GM21390 (cell line): ENCODE measurements around the gene ARID4B.
"Not testable (repeated sequence)": the region's sequence is repeated elsewhere in the genome, so short reads cannot be mapped to it uniquely, and the experiment has no call there.

Source experiments
- ATAC-seq: cut with Tn5 transposase; IDR thresholded peaks from one replicate; pipeline ENCODE4 v1.9.1; 2021; ENCODE audit not compliant: unreplicated experiment

The ARID4B gene

GRCh38 chr1:235330918-235331285 lies 2.9 kb upstream of the ARID4B start:
- no peak for ATAC-seq

DNA sequence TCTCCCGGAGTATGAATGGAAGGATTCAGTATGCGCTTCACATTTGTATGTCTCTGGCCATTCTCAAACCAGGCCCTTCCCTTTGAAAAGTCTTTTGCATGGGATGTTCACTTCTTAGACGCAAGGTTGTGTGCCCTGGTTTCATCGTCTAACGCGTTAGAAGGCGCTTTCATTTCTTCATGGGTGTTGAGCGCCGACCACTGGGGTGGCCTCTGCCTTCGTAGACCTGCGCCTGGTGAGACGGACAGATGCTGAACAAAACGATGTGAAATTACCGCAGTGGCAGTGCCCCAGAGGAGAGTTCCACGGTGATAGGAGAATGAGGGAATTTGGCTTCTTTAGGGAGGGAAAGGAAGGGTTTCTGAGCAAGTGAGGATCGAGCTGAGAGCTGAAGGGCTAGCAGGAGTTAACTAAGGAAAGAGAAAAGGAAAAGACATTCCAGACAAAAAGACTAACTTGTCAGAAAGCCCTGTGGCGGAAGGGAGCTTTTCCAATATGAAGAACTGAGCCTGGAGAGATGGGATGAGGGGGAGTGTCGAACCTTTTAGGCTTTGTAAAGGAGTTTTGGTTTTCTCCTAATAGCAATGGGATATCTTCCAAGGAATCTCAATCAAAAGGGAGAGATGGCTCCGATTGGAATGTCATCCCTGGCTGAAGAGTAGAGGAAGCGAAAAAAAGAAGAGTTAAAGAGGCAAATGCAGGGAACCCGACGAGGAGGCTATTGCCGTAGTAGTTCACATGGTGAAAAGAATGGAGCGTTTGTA lies 1.3 kb upstream of the ARID4B start:
- ATAC-seq = peak; percentile 27

GRCh38 chr1:235328271-235329138 lies 526 bp upstream of the ARID4B start, which contains the start of gene GGPS1:
GGPS1 (plus strand) TSS chr1:235328570; CDS start chr1:235335265, 6,695 bp downstream.
- peak; percentile 60 for ATAC-seq

- ATAC-seq = no peak
Measured at GRCh38 chr1:235326719-235327558, 1.0 kb downstream of the ARID4B start.

GRCh38 chr1:235325854-235326253 lies 2.1 kb downstream of the ARID4B start:
- no peak for ATAC-seq

DNA sequence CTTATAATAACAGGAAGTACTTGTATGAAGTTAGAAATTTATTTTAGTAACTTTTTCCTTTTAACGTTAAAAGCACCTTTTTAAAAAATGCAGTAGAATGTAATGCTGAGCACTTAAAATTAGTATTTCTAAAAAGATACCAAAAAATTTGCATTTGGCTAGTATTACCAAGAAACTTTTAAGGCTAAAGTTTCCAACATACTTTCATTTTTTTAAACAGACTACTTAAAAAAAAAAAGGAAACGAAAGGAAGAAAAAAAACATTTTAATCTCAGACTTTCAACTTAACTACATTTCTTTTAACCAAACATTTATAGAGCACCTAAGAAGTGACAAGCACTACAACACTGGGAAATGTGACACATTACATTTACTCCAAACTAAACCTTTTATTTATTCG lies 2.8 kb downstream of the ARID4B start:
- no peak for ATAC-seq

GRCh38 chr1:235324296-235324695 lies 3.7 kb downstream of the ARID4B start:
- no peak for ATAC-seq

GRCh38 chr1:235320521-235321179 lies 7.3 kb downstream of the ARID4B start:
- ATAC-seq = no peak

GRCh38 chr1:235319255-235319654 lies 8.7 kb downstream of the ARID4B start:
- ATAC-seq = no peak

GRCh38 chr1:235317168-235317567 lies 10.8 kb downstream of the ARID4B start:
- ATAC-seq = no peak

DNA sequence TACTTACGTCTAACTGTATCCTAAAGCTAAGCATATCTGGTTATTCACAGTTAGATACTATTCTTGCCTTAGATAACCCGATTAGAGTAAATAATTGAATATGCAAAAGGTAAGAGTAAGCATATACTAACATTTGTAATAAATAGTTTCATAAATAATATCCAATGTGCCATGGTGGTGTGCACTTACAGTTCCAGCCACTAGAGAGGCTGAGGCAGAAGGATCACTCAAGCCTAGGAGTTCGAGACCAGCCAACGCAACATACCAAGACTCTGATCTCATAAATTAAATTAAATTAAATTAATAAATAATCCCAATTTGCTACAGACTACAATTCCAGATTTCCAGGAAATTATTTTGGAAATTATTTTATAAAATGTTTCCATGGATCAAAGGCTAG lies 12.2 kb downstream of the ARID4B start:
- no peak for ATAC-seq

GRCh38 chr1:235315173-235315572 lies 12.8 kb downstream of the ARID4B start:
- ATAC-seq = no peak

- no peak for ATAC-seq
Measured at GRCh38 chr1:235313931-235314678, 13.9 kb downstream of the ARID4B start.

DNA sequence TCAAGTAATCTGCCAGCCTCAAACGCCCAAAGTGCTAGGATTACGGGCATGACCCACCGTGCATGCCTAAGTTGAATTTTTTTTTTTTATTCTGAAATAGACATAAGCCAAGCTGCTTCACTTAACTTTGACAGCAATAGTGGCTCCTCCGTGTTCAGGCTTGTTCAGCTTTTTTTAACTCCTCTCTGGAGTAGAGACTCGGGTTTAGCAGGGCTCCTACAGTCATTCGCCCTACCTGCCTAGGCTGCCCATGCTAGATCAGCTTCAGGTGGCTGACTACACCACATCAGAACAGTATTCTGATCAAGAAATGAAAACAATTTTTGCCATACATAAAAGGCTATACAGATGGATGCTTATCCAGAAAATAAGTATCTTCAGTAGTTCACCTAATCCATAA lies 14.7 kb downstream of the ARID4B start:
- ATAC-seq = no peak

DNA sequence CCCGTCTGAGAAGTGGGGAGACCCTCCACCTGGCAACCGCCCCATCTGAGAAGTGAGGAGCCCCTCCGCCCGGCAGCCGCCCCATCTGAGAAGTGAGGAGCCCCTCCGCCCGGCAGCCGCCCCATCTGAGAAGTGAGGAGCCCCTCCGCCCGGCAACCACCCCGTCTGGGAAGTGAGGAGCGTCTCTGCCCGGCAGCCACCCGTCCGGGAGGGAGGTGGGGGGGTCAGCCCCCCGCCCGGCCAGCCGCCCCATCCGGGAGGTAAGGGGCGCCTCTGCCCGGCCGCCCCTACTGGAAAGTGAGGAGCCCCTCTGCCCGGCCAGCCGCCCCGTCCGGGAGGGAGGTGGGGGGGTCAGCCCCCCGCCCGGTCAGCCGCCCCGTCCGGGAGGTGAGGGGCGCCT lies 18.8 kb downstream of the ARID4B start:
- ATAC-seq = not testable (repeated sequence)

- ATAC-seq = no peak
Measured at GRCh38 chr1:235307158-235308124, 20.5 kb downstream of the ARID4B start.

- no peak for ATAC-seq
Measured at GRCh38 chr1:235304549-235305451, 23.2 kb downstream of the ARID4B start.

- ATAC-seq = no peak
Measured at GRCh38 chr1:235302143-235302542, 25.8 kb downstream of the ARID4B start.
